Measurements from ENCODE around the gene SAP30BP. TPM values are rescaled to one million over a fixed set of nuclear protein-coding genes. Genes with fewer than 3 reads are reported as not detected.

The SAP30BP gene
- total RNA-seq, 1 donor from 2014 or later: 75.8 TPM

- H3K27me3 ChIP-seq: peaks cover 44% of the 10 kb centered on the region
- H3K9me3 Mint-ChIP-seq: no peaks in the 10 kb centered on the region
- no peaks in the 10 kb centered on the region for H3K79me2 ChIP-seq (ENCODE audit: low read depth)
- DNase-seq (ENCODE audit: low spot score): no peak
- H3K27ac Mint-ChIP-seq: no peak overlapping the region
- H3K4me3 ChIP-seq: no peak overlapping the region
- no peaks in the 10 kb centered on the region for H3K36me3 ChIP-seq
- H3K4me3 Mint-ChIP-seq: peak overlapping the region; percentile 58
- H3K27me3 Mint-ChIP-seq (ENCODE audit: insufficient read depth, low read depth): peaks cover 35% of the 10 kb centered on the region
- H3K36me3 Mint-ChIP-seq: no peaks in the 10 kb centered on the region
- H3K4me1 Mint-ChIP-seq: peaks cover 2% of the 10 kb centered on the region
- no peaks in the 10 kb centered on the region for H3K4me1 ChIP-seq
- H3K9ac ChIP-seq: no peak overlapping the region
- H2AFZ ChIP-seq (replicated peaks): no peak overlapping the region
- no peak for TF ChIP-seq EZH2 (IDR thresholded peaks at IDR 0.05)
- no peak for TF ChIP-seq EZH2phosphoT487 (IDR thresholded peaks at IDR 0.05)
- H3F3A ChIP-seq (ENCODE audit: low read depth): peaks cover 10% of the 10 kb centered on the region
- H3K4me2 ChIP-seq: no peak overlapping the region
- H3K27ac ChIP-seq: no peak overlapping the region
- no peaks in the 10 kb centered on the region for H4K20me1 ChIP-seq (ENCODE audit: low read depth)
- no peaks in the 10 kb centered on the region for H3K9me3 ChIP-seq (ENCODE audit: low read depth)
Measured at GRCh38 chr17:75722076-75722475, 54.9 kb downstream of the SAP30BP start.

GRCh38 chr17:75722542-75723095, 55.5 kb downstream of the SAP30BP start:
- no peak for DNase-seq (ENCODE audit: low spot score)
- Histone ChIP-seq H3K79me2 (ENCODE audit: low read depth) (no peaks in the 10 kb centered on the region), H3F3A (ENCODE audit: low read depth) (peaks cover 10% of the 10 kb centered on the region), H3K36me3 (no peaks in the 10 kb centered on the region), H3K4me2 (no peak overlapping the region), H2AFZ (replicated peaks) (no peak overlapping the region), H4K20me1 (ENCODE audit: low read depth) (no peaks in the 10 kb centered on the region), H3K4me1 (no peaks in the 10 kb centered on the region), H3K9ac (no peak overlapping the region), H3K27me3 (peaks cover 44% of the 10 kb centered on the region), H3K27ac (no peak overlapping the region), H3K4me3 (no peak overlapping the region), H3K9me3 (ENCODE audit: low read depth) (no peaks in the 10 kb centered on the region)
- H3K27ac Mint-ChIP-seq: no peak overlapping the region
- TF ChIP-seq EZH2phosphoT487 (IDR thresholded peaks at IDR 0.05): no peak
- TF ChIP-seq EZH2 (IDR thresholded peaks at IDR 0.05): no peak
- no peak for TF ChIP-seq CTCF (IDR thresholded peaks at IDR 0.05)
- no peak overlapping the region for H3K4me3 Mint-ChIP-seq
- H3K36me3 Mint-ChIP-seq: no peaks in the 10 kb centered on the region
- H3K4me1 Mint-ChIP-seq: peaks cover 2% of the 10 kb centered on the region
- peaks cover 33% of the 10 kb centered on the region for H3K27me3 Mint-ChIP-seq (ENCODE audit: insufficient read depth, low read depth)
- no peaks in the 10 kb centered on the region for H3K9me3 Mint-ChIP-seq

- peaks cover 33% of the 10 kb centered on the region for H3K27me3 Mint-ChIP-seq (ENCODE audit: insufficient read depth, low read depth)
- H2AFZ ChIP-seq (replicated peaks): no peak overlapping the region
- H3K27ac ChIP-seq: no peak overlapping the region
- H3K36me3 Mint-ChIP-seq: no peaks in the 10 kb centered on the region
- no peak for DNase-seq (ENCODE audit: low spot score)
- no peak for TF ChIP-seq EZH2 (IDR thresholded peaks at IDR 0.05)
- TF ChIP-seq CTCF (IDR thresholded peaks at IDR 0.05): no peak
- TF ChIP-seq EZH2phosphoT487 (IDR thresholded peaks at IDR 0.05): no peak
- no peaks in the 10 kb centered on the region for H3K79me2 ChIP-seq (ENCODE audit: low read depth)
- H3K27me3 ChIP-seq: peaks cover 42% of the 10 kb centered on the region
- H3K4me2 ChIP-seq: no peak overlapping the region
- no peaks in the 10 kb centered on the region for H4K20me1 ChIP-seq (ENCODE audit: low read depth)
- H3F3A ChIP-seq (ENCODE audit: low read depth): peaks cover 10% of the 10 kb centered on the region
- H3K9ac ChIP-seq: no peak overlapping the region
- no peaks in the 10 kb centered on the region for H3K4me1 ChIP-seq
- H3K36me3 ChIP-seq: no peaks in the 10 kb centered on the region
- no peak overlapping the region for H3K4me3 ChIP-seq
- H3K27ac Mint-ChIP-seq: no peak overlapping the region
- H3K4me3 Mint-ChIP-seq: no peak overlapping the region
- H3K9me3 Mint-ChIP-seq: no peaks in the 10 kb centered on the region
- no peaks in the 10 kb centered on the region for H3K9me3 ChIP-seq (ENCODE audit: low read depth)
- peaks cover 2% of the 10 kb centered on the region for H3K4me1 Mint-ChIP-seq
Measured at GRCh38 chr17:75723171-75723930, 56.2 kb downstream of the SAP30BP start.

All from neural progenitor cell (in vitro differentiated cells).